ENCODE data around the gene BRPF3.

BRPF3 gene

GRCh38 chr6:36229223-36229622 lies 32.7 kb downstream of the BRPF3 start:
- DNase-seq (ENCODE audit: low read depth, low spot score) = no peak

DNA sequence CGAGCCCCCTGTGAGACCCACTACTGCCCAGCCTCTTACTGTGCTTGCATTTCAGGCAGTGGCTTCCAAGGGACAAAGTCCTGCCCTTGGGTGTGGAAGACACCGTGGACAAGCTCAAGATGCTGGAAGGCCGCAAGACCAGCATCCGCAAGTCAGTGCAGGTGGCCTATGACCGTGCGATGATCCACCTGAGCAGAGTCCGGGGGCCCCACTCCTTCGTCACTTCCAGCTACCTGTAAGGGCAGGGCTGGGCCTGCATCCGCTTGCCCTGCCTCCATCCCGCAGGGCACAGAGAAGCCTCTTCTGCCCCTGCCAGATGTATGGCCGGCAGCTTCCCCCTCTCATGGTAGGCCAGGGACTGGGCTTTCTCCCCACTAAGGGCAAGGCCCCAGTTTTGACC lies 33.8 kb downstream of the BRPF3 start:
- DNase-seq (ENCODE audit: low read depth, low spot score) = no peak

- no peak for DNase-seq (ENCODE audit: low read depth, low spot score)
These were observed 35.6 kb downstream of the BRPF3 start for GRCh38 chr6:36232172-36232571.

DNA sequence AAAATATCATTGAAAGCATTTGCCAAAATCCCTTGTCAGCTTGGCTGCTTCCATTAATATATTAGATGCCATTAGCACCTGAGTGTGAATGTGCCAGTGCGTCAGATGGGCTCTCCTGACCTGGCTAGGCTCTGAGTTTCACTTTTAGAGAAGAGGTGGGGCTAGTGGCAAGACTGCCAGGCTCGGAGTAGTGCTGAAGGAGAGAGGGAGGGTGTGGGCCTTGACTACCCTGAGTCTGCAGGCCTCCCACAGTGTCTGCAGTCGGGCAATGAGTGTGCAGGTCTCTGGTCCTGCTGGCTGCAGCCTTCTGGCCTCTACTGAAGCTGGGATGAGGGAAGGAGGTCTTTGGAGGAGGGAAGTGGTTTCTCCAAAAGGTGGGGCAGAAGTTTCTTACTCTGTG lies 38.8 kb downstream of the BRPF3 start:
- no peak for DNase-seq (ENCODE audit: low read depth, low spot score)

GRCh38 chr6:36235862-36236261 lies 39.3 kb downstream of the BRPF3 start:
- DNase-seq (ENCODE audit: low read depth, low spot score) = no peak

DNA sequence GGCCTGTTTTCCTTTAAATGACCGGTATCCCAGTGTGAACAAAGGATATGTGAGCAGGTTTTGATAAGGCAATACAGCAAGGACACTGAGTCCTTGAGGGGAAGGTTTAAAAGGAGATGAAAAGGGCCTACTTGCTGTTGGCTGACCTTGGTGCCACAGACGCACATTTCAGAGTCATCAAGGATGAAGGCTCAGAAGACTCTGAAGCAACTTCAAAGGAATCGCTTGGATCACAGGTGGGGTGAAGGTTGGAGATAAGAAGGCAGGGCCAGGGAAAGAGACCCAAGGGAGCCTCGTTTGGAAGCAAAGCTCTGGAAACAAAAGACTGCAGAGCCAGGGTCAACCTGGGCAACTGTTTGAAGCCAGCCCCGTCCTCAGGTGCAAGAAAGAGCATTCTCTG lies 43.2 kb downstream of the BRPF3 start:
- DNase-seq (ENCODE audit: low read depth, low spot score) = no peak

DNA sequence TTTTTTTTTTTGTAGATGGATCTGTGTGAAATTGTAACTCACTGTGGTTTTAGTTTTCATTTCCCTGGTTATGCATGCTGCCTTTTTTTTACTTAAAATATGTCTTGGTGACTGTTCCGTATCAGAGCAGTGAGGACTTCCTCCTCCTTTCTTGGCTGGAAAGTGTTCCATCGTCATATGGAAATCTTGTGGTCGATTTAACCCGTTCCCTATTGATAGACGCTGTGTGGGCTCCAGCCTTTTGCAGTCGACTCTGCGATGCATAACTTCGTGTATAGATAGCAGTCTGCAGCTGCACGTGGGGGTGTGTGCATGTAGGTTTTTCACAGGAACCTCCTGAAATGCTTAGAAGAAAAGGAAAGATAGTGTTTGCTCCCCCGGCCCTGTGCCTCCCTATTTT lies 45.2 kb downstream of the BRPF3 start:
- no peak for DNase-seq (ENCODE audit: low read depth, low spot score)

DNA sequence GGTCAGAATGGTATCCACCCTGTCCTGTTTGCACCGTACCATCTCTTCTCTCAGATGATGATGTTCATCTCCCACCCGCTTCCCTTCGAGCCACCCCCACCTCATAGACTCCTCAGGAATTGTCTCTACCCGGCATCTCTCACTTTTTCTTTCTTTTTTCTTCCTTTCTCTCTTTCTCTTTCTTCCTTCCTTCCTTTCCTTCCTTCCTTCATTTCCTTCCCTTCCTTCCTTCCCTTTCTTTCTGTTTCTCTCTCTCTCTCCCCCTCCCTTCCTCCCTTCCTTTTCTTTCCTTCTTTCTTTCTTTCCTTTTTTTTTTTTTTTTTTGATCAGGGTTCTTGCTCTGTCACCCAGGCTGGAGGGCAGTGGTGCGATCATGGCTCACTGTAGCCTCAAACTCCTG lies 45.6 kb downstream of the BRPF3 start:
- DNase-seq (ENCODE audit: low read depth, low spot score) = no peak

- no peak for DNase-seq (ENCODE audit: low read depth, low spot score)
These were observed 46.1 kb downstream of the BRPF3 start for GRCh38 chr6:36242626-36243025.

DNA sequence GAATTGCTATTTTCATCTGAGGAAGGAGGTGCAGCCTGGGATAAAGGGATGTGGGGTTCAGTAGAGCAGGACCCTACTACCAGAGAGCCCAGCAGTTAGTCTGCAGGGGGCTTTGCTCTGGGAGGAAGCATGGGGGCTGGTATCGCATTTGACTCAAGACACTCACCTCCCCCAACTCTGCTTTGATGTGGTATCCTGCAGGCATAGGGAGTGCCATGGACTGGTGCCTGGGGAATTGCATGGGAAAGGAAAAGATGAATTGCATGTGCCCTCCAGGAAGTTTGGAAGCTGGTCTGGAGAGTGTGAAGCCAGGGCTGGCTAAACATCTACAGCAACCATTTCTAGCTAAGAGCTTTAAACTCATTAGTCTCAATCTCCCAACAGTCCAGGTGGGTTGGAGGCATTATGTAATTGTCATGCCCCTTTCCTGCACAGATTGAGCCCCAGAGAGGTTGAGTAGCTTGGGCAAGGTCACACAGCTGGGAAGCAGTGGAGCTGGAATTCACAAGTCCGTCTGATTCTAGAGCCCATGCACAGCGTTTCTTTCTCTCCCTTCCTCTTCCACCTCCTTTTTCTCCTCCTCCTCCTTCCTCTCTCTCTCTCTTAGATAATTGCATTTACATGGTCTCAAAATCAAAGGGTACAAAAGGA lies 47.1 kb downstream of the BRPF3 start:
- DNase-seq (ENCODE audit: low read depth, low spot score) = no peak

DNA sequence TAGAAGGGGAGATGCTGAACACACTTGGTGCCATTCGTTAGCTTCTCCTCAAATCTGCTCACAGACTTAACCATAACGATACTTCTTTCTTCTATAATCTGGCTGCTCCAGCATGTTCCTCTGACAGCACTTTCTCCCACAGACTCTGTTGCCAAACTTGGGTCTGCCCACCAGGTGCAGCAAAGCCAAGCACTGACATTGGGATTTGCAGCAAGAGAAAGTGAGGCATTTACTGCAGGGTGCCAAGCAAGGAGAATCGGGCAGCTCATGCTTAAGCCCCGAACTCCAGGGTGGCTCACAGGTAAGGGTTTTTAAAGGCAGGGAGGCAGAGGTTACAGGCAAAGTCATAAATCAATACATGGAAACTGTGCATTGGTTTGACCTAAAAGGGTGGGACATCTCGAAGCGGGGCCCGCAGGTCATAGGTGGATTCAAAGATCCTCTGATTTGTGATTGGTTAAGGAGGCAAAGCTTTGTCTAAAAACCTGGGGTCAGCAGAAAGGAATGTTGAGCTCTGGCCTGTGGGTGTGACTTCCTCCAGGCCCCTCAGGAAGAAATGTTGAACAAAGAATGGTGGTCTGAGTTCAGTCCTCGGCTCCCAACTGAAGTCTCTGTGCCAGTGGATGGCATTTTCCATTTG lies 48.2 kb downstream of the BRPF3 start:
- no peak for DNase-seq (ENCODE audit: low read depth, low spot score)

DNA sequence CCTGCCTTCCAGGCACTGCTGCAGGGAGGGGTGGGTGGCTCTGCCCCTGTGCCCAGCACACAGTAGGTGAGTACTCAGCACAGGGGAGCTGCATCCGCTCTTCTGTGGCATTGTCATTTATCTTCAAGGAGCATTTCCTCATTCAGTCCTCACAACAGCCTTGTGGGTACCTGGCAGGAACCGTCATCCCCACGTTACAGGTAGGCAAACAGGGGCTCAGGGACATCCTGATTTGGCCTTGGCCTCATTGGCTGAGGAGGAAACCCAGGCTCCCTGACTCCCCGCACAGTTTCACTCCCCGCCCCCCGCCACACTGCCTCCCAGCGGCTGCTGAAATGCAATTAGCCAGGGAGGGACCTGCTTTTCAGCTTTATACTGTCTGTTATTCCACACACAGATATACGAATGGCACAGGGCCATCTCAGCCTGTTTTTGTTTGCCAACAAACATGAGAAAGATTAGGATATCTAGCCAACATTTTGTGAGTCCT lies 49.1 kb downstream of the BRPF3 start:
- no peak for DNase-seq (ENCODE audit: low read depth, low spot score)

DNA sequence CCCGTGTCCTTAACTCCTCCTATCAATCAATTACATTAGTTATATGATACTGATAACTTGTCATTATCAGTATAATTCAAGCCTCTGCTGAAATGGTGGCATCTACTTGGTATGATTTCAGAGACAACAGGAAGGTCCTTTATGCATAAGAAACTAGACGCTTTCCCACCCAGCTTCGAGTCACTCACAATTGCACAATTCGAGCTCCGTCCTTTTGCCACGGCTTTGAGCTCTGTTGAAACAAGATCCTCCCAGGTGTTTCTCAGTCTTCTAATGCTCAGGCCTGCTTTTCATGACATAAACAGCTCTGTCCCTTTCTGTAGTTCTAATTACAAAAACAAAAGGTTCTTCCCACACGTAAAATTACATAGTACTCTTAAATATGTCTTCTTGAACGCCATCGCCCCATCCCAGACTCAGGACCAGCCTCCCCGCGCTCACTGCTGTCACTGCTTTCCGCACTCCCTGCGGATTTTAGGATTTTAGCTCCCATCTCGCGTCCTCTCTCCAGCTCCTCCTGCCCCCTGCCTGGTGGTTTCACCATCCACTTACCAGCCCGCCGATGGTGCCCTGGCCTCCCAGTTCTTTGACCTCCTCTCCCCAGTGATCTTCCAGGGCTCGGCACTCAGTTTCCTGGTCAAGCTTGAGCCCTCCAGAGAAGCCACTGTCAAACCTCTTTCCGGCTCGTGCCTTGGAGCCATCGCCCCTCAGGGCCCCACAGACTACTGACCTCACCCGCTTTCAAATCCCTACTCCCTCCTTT lies 50.1 kb downstream of the BRPF3 start:
- no peak for DNase-seq (ENCODE audit: low read depth, low spot score)

GRCh38 chr6:36247693-36248092 lies 51.1 kb downstream of the BRPF3 start:
- DNase-seq (ENCODE audit: low read depth, low spot score) = no peak

DNA sequence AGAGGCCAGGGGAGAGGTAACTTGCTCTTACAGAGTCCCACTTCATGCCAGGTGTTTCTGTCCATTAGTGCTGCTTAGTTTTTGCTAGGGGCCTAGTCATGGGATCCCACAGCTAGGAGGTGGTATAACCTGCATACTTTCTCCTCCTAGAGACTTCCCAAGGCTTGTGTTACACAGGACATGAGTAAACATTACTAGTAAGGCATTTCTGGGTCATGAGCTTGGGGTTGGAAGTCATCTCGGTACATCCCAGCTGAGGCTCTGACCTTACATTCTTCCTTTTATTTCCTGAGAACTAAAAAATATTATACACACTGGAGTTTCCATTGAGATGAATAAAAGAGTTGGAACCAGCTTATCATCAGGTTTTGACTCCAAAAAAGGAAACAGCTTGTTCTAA lies 52.4 kb downstream of the BRPF3 start:
- no peak for DNase-seq (ENCODE audit: low read depth, low spot score)

- no peak for DNase-seq (ENCODE audit: low read depth, low spot score)
These were observed 53.0 kb downstream of the BRPF3 start for GRCh38 chr6:36249536-36249935.

DNA sequence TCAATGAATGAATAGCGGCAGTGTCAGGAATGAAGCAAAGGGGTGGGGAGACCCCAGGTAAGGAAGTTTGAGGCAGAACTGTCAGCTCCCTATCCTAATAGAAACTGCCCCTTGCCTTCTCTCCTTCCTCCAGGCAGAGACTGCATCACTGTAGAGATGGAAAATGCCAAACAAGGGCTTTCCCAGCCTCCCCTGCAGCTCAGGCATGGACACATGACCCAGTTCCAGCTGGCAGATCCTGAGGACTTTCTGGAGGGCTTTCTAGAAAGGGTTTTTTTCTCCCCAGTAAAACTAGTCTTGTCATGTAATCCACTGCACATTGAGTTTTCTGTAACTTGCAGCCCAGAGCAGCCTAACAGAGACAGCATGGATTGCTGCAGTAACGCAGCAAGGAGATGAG lies 55.5 kb downstream of the BRPF3 start:
- DNase-seq (ENCODE audit: low read depth, low spot score) = no peak

GRCh38 chr6:36263390-36264000 lies 67.0 kb downstream of the BRPF3 start:
- no peak for DNase-seq (ENCODE audit: low read depth, low spot score)

DNA sequence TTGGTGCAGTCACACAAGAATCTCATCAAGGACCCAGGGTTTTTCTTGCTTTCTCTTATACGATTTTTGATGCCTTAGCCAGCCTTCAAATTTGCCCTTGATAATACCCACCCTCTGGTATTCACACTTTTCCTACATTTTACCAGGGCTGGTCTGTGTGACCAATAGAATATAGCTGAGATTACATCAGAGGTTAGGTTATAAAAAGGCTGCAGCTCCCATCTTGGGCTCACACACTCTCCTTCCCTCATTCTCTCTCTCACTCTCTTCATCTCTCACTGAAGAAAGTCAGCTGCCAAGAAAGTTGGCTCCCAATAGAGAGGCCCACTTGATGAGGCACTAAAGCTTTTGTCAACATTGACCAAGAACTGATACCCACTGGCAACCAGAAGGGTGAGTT lies 69.2 kb downstream of the BRPF3 start:
- DNase-seq (ENCODE audit: low read depth, low spot score) = no peak

GRCh38 chr6:36266913-36267644 lies 70.5 kb downstream of the BRPF3 start:
- no peak for DNase-seq (ENCODE audit: low read depth, low spot score)

DNA sequence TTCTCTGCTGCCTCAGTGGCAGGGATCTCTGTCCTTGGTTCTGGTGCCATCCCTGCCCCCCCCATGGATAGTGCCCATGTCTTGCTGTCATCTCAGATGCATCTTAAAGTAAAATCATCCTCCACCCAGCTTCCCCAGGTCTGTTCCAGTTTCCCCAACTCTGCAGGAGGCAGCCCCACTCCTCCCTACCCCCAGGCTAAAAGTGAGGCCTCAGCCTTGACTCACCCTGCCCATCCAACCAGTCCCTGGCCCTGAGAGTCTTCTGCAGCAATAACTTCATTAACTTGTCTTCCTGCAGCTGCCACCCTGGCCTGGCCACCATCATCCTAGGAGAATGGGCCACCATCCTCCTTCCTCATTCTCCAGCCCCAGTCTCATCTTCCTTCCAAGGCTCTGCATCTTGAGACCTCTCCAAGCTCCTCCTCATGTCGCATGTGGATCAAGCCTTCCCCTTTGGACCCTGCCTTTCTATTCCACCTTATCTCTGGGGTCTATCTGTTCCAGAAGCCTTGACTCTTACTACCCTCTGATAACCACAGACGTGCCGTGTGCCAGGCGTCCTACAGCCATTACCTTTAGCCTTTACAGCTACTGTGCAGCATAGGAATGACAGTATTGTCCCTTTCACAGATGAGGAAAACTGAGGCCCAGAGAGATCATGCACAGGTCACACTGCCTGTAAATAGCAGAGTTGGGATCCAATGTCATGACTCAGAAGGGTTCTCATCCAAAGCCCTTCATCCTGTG lies 71.4 kb downstream of the BRPF3 start:
- no peak for DNase-seq (ENCODE audit: low read depth, low spot score)
